HG02623 (cell line): ENCODE results near the gene TAF11L12.
"Not testable (repeated sequence)": the region's sequence is repeated elsewhere in the genome, so short reads cannot be mapped to it uniquely, and the experiment has no call there.

Experiments used
- ATAC-seq: cut with Tn5 transposase; IDR thresholded peaks from one replicate; pipeline ENCODE4 v1.9.1; 2021; ENCODE audit warnings: moderate library complexity; ENCODE audit not compliant: unreplicated experiment

The TAF11L12 gene

GRCh38 chr5:17610092-17610491 is at the start of gene TAF11L12:
TAF11L12 (plus strand) TSS chr5:17610392.
- ATAC-seq = not testable (repeated sequence)

- not testable (repeated sequence) for ATAC-seq
Measured at GRCh38 chr5:17585658-17586057, 24.5 kb upstream of the TAF11L12 start, which contains the start of gene TAF11L7. TAF11L7 (minus strand) TSS chr5:17585758.

GRCh38 chr5:17590860-17591259 is 19.3 kb upstream of the TAF11L12 start, which contains the start of gene TAF11L8:
TAF11L8 (minus strand) TSS chr5:17590960.
- not testable (repeated sequence) for ATAC-seq

GRCh38 chr5:17594255-17594654 is 15.9 kb upstream of the TAF11L12 start, which contains the start of gene TAF11L9:
TAF11L9 (minus strand) TSS chr5:17594394.
- not testable (repeated sequence) for ATAC-seq

- not testable (repeated sequence) for ATAC-seq
Measured at GRCh38 chr5:17597728-17598127, 12.5 kb upstream of the TAF11L12 start, which contains the start of gene TAF11L10. TAF11L10 (minus strand) TSS chr5:17597828.

GRCh38 chr5:17603880-17604279 is 6.3 kb upstream of the TAF11L12 start, which contains the start of gene TAF11L11:
TAF11L11 (plus strand) TSS chr5:17604183.
- ATAC-seq = not testable (repeated sequence)

- no peak for ATAC-seq
Measured at GRCh38 chr5:17604951-17605350, 5.2 kb upstream of the TAF11L12 start.

- not testable (repeated sequence) for ATAC-seq
Measured at GRCh38 chr5:17607461-17607860, 2.7 kb upstream of the TAF11L12 start.

- no peak for ATAC-seq
Measured at GRCh38 chr5:17614872-17615605, 4.8 kb downstream of the TAF11L12 start.

GRCh38 chr5:17619354-17619753 is 9.2 kb downstream of the TAF11L12 start:
- ATAC-seq = no peak

GRCh38 chr5:17620627-17621026 is 10.4 kb downstream of the TAF11L12 start:
- ATAC-seq = no peak

- no peak for ATAC-seq
Measured at GRCh38 chr5:17625686-17626085, 15.5 kb downstream of the TAF11L12 start.

- ATAC-seq = not testable (repeated sequence)
Measured at GRCh38 chr5:17631788-17632187, 21.6 kb downstream of the TAF11L12 start, which contains the start of gene TAF11L13. TAF11L13 (plus strand) TSS chr5:17632088.

GRCh38 chr5:17634160-17634559 is 24.0 kb downstream of the TAF11L12 start, which contains the start of gene TAF11L14:
TAF11L14 (plus strand) TSS chr5:17634460.
- no peak for ATAC-seq

- ATAC-seq = not testable (repeated sequence)
Measured at GRCh38 chr5:17649232-17649631, 39.0 kb downstream of the TAF11L12 start.

GRCh38 chr5:17655201-17655759 is 45.1 kb downstream of the TAF11L12 start:
- not testable (repeated sequence) for ATAC-seq

GRCh38 chr5:17655921-17656320 is 45.7 kb downstream of the TAF11L12 start:
- no peak for ATAC-seq
